ENCODE measurements around the gene ROR2. TPM values are rescaled to one million over a fixed set of nuclear protein-coding genes. Genes with fewer than 3 reads are reported as not detected.

ROR2 gene
- total RNA-seq, 4 donors from 2014 or later = 1.8 to 4.2 (median 2.7) TPM

DNA sequence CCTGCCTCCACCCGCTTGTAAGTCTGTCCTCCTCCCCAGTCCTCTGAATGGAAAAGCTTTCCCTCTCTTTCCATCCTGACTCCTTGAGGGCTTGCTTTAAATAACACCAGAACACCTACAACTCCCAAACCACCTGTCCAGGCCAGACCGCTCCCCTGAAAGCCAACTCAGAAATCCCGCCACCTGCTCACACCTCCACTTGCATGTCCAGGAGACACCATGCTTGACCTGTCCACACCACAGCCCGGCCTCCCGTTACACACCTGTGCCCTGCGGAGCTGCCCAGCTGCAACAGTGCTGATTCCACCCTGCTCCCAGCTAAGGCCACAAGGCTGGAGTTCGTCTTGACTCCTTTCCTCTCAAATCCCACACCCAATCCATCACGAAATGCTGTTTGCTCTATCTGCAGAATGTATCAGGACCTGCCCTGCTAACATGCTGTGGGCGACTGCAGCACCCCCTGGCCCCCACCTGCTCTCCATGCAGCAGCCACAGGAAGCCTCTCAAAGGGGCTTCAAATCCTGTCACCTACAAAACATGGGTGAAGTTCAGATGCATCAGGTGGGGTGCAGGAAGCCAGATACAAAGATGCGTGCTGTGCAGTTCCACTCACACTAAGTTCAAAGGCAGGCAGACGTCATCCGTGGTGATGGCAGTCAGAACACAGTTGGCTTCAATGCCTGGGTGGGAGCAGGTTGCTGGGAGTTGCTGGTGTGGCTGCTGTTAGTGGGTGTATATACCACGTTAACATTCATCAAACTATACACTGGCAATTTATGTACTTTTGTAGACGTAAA, 166.0 kb downstream of the ROR2 start:
- TF ChIP-seq EP300 (IDR thresholded peaks at IDR 0.05) (no peak), POLR2A (IDR thresholded peaks at IDR 0.05) (no peak), CTCF (IDR thresholded peaks at IDR 0.05) (no peak)
- no peak for DNase-seq (ENCODE audit: low spot score in 2 of 2)
- WGBS, 2 donors = 84 to 86% methylated on average over 14 of the region's 14 CpGs
- H3K4me3 ChIP-seq = no peak overlapping the region
- H3K36me3 ChIP-seq = no peaks in the 10 kb centered on the region
- peaks cover 0 to 19% (median 0%) of the 10 kb centered on the region in 4 donors for H3K9me3 ChIP-seq
- no peaks in the 10 kb centered on the region for H3K4me1 ChIP-seq
- H3K27ac ChIP-seq = no peak overlapping the region
- no peaks in the 10 kb centered on the region for H3K27me3 ChIP-seq

DNA sequence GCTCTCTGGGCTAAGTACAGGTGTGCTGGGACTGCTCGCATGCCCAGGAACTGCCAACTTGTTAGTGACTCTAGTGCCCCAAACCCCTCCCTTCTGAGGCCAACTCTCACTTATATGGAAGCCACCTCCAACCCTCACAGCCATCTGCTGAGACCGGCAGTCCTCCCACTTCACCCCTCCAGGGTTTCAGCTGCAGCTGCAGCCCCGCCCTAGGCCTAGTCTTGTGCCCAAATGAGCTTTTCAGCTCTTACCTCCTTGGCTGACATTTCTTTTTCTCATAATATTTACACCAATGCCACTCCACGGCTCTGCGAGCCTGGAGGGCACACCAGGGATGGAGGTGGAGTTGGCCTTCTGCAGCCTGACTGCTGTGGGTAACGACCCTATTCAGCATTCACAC, 166.6 kb downstream of the ROR2 start:
- Histone ChIP-seq H3K36me3 (no peaks in the 10 kb centered on the region), H3K27me3 (no peaks in the 10 kb centered on the region), H3K4me3 (no peak overlapping the region), H3K9me3 (peaks cover 0 to 17% (median 0%) of the 10 kb centered on the region in 4 donors), H3K27ac (no peak overlapping the region), H3K4me1 (no peaks in the 10 kb centered on the region)
- no peak for DNase-seq (ENCODE audit: low spot score in 2 of 2)
- no peak for TF ChIP-seq POLR2A (IDR thresholded peaks at IDR 0.05)
- no peak for TF ChIP-seq EP300 (IDR thresholded peaks at IDR 0.05)
- no peak for TF ChIP-seq CTCF (IDR thresholded peaks at IDR 0.05)
- 83 to 88% methylated on average over 6 of the region's 6 CpGs for WGBS, 2 donors

DNA sequence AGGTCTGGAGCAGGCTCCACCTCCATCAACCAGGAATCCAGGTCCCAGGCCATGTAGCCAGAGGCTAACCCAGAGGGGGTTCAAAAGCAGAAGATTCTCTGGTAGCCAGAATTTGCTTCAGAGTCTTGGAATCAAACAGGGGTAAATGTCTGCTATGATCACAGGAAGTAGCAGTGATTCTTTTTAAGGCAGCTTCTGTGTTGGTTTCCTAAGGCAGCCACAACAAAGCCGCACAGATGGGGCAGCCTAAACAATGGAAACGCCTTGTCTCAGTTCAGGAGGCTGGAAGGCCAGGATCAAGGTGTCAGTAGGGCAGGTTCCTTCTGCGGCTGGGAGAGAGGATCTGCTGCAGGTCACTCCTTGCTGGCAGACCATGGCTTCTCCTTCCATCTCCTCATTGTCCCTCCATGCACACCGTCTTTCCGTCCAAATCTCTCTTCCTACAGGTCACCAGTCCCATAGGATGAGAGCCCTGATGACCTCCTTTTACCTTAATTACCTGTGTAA, 167.3 kb downstream of the ROR2 start:
- Histone ChIP-seq H3K27me3 (no peaks in the 10 kb centered on the region), H3K36me3 (no peaks in the 10 kb centered on the region), H3K27ac (no peak overlapping the region), H3K4me1 (no peaks in the 10 kb centered on the region), H3K4me3 (no peak overlapping the region), H3K9me3 (peaks cover 0 to 10% (median 0%) of the 10 kb centered on the region in 4 donors)
- TF ChIP-seq CTCF (IDR thresholded peaks at IDR 0.05) = no peak
- TF ChIP-seq EP300 (IDR thresholded peaks at IDR 0.05) = no peak
- no peak for TF ChIP-seq POLR2A (IDR thresholded peaks at IDR 0.05)
- DNase-seq (ENCODE audit: low spot score in 2 of 2) = no peak
- 80 to 97% methylated on average over 5 of the region's 5 CpGs for WGBS, 2 donors

- peaks cover 0 to 1% (median 0%) of the 10 kb centered on the region in 4 donors for H3K4me1 ChIP-seq
- no peak overlapping the region for H3K4me3 ChIP-seq
- H3K27me3 ChIP-seq = no peaks in the 10 kb centered on the region
- WGBS, 2 donors = 37 to 75% methylated on average over 3 of the region's 3 CpGs
- H3K27ac ChIP-seq = no peak overlapping the region
- H3K9me3 ChIP-seq = peaks cover 0 to 6% (median 0%) of the 10 kb centered on the region in 4 donors
- H3K36me3 ChIP-seq = no peaks in the 10 kb centered on the region
- no peak for TF ChIP-seq POLR2A (IDR thresholded peaks at IDR 0.05)
- TF ChIP-seq EP300 (IDR thresholded peaks at IDR 0.05) = no peak
- TF ChIP-seq CTCF (IDR thresholded peaks at IDR 0.05) = no peak
- no peak for DNase-seq (ENCODE audit: low spot score in 2 of 2)
Observed at GRCh38 chr9:91781906-91782305, 168.1 kb downstream of the ROR2 start.

- H3K36me3 ChIP-seq = no peaks in the 10 kb centered on the region
- no peak for DNase-seq (ENCODE audit: low spot score in 2 of 2)
- TF ChIP-seq EP300 (IDR thresholded peaks at IDR 0.05) (no peak), POLR2A (IDR thresholded peaks at IDR 0.05) (no peak), CTCF (IDR thresholded peaks at IDR 0.05) (no peak)
- WGBS, 2 donors = 53 to 59% methylated on average over 10 of the region's 10 CpGs
- H3K27ac ChIP-seq = no peak overlapping the region
- no peaks in the 10 kb centered on the region for H3K9me3 ChIP-seq
- no peaks in the 10 kb centered on the region for H3K27me3 ChIP-seq
- peaks cover 0 to 4% (median 0%) of the 10 kb centered on the region in 4 donors for H3K4me1 ChIP-seq
- H3K4me3 ChIP-seq = no peak overlapping the region
Observed at GRCh38 chr9:91781116-91781515, 168.9 kb downstream of the ROR2 start.
